Measurements from ENCODE around the gene LEMD2. TPM values are rescaled to one million over a fixed set of nuclear protein-coding genes. Genes with fewer than 3 reads are reported as not detected.

LEMD2 gene
- total and polyA plus RNA-seq, 2 donors (not counting 3 experiments of a cell fraction or from before 2014, with no cell fraction given), result 61.1 to 81.8 TPM

DNA sequence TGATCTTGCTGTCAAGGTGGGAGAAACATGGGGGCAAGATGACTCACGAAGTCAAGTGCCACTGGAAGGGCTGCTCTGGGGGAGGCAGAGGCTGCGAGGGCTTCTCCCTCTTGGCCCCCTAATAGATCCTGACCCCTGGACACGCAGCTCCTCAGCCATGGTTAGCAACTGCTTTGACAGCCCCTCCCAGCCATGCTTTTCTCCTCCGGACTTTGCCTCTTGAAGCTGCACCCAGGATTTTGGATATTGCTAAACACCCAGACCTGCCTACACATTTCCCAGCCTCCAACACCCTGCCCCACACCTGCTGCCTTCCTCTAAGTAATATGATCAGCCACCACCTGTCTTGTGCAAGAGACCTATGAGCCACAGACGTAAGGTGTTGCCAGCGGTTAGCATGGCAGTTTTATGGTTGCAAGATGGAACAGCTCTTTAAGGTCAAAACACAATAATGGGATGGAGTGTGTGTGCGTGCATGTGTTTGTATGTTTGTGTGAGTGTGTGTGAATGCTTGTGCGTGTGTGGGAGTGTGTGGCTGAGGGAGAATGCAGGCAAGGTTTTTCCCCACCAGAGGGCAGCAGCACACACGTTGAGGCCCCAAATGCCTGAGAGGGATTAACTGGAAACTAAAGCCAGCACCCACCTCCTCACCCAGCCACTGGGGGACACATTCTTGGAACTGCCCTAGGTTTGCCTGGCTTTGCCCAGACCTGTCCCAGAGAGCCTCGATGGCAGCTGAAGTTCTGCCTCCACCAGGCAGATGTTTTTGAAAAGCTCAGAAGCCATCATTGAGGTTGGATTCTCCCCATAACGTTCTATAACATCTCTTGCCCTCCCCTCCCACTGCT is 44.7 kb downstream of the LEMD2 start:
- no TSS peak for BruUV-seq (replicated peaks)
- no peaks in the 10 kb centered on the region for H3K9me3 ChIP-seq (replicated peaks; ENCODE audit: control insufficient read depth, insufficient read depth, low read length)
- FAIRE-seq, result peak; percentile 94
- dilution Hi-C loops (cut with MboI; ENCODE audit: extremely low pct_ligation_motif_present, low sequenced_read_pairs) (no loop called here), intact Hi-C loops (cut with micrococcal nuclease) (loop anchor here (1.0 to 2.0 kb wide), 4 partner anchors 25 to 410 kb away; no protein-coding TSS in a partner anchor)
- H3K27ac ChIP-seq (ENCODE audit: insufficient read depth, low read depth, low read length), result no peak overlapping the region
- H4K20me1 ChIP-seq (replicated peaks; ENCODE audit: control insufficient read depth, extremely low read depth, insufficient read depth, low read length), result no peaks in the 10 kb centered on the region
- no peaks in the 10 kb centered on the region for H3K9me1 ChIP-seq (replicated peaks; ENCODE audit: control insufficient read depth, extremely low read depth, insufficient read depth, low read length)
- no peak overlapping the region for H3K4me3 ChIP-seq (replicated peaks in 1 of 3; ENCODE audit: insufficient read depth in 1 of 3, low read depth in 1 of 3, low read length in 3 of 3)
- no peaks in the 10 kb centered on the region for H3K36me3 ChIP-seq (ENCODE audit: control insufficient read depth in 2 of 2, extremely low read depth in 1 of 2, insufficient read depth in 2 of 2, low read length in 2 of 2)
- peaks cover 4 to 9% of the 10 kb centered on the region in 2 experiments for H3K27me3 ChIP-seq (ENCODE audit: control insufficient read depth in 2 of 2, insufficient read depth in 2 of 2, low read length in 2 of 2)
- no peaks in the 10 kb centered on the region for H3K4me1 ChIP-seq (ENCODE audit: control insufficient read depth, extremely low read depth, insufficient read depth, low read length)
- TF ChIP-seq JUN (IDR thresholded peaks at IDR 0.05; ENCODE audit: borderline replicate concordance, insufficient read depth, insufficient read length, low read depth), result no peak
- TF ChIP-seq POLR2AphosphoS5 (IDR thresholded peaks at IDR 0.05; ENCODE audit: insufficient read depth, low read depth, low read length), result no peak
- TF ChIP-seq, protein P1, sequence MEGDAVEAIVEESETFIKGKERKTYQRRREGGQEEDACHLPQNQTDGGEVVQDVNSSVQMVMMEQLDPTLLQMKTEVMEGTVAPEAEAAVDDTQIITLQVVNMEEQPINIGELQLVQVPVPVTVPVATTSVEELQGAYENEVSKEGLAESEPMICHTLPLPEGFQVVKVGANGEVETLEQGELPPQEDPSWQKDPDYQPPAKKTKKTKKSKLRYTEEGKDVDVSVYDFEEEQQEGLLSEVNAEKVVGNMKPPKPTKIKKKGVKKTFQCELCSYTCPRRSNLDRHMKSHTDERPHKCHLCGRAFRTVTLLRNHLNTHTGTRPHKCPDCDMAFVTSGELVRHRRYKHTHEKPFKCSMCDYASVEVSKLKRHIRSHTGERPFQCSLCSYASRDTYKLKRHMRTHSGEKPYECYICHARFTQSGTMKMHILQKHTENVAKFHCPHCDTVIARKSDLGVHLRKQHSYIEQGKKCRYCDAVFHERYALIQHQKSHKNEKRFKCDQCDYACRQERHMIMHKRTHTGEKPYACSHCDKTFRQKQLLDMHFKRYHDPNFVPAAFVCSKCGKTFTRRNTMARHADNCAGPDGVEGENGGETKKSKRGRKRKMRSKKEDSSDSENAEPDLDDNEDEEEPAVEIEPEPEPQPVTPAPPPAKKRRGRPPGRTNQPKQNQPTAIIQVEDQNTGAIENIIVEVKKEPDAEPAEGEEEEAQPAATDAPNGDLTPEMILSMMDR (IDR thresholded peaks at IDR 0.05; ENCODE audit: extremely low read depth in 1 of 2, insufficient read depth in 1 of 2, low read depth in 1 of 2, low read length in 2 of 2), result peak; percentile 90 to 93
- no peak for TF ChIP-seq FOS (IDR thresholded peaks at IDR 0.05; ENCODE audit: borderline replicate concordance, insufficient read depth, low read length)
- POLR2A ChIA-PET, result no interaction called here
- no peaks in the 10 kb centered on the region for H3K79me2 ChIP-seq (ENCODE audit: control insufficient read depth, insufficient read depth, low read length)
- CTCF ChIA-PET, result interaction anchor here (0.6 to 7.7 kb wide), 27 partner anchors 8 to 418 kb away, joined by 3 to 122 read pairs (median 4); partner anchors contain the start of genes BAK1 and UQCC2
- peak; percentile 72 for DNase-seq (ENCODE audit: low read depth, low spot score)
- no peak overlapping the region for H3K4me2 ChIP-seq (ENCODE audit: insufficient read depth, low read length)
- no peak overlapping the region for H2AFZ ChIP-seq (ENCODE audit: low read depth, low read length)
- no peak overlapping the region for H3K9ac ChIP-seq (replicated peaks; ENCODE audit: extremely low read depth, insufficient read depth, low read length)
